ENCODE data around the gene BLVRB.

- TF ChIP-seq NFIC (IDR thresholded peaks at IDR 0.05) (no peak), REST (IDR thresholded peaks at IDR 0.05; ENCODE audit: low read depth) (no peak), TCF12 (IDR thresholded peaks at IDR 0.05; ENCODE audit: low read depth) (no peak), YY1 (IDR thresholded peaks at IDR 0.05; ENCODE audit: low read depth) (no peak), USF1 (IDR thresholded peaks at IDR 0.05) (no peak), MAX (IDR thresholded peaks at IDR 0.05) (no peak), EGR1 (IDR thresholded peaks at IDR 0.05) (no peak), EP300 (IDR thresholded peaks at IDR 0.05; ENCODE audit: borderline replicate concordance) (no peak), TAF1 (IDR thresholded peaks at IDR 0.05; ENCODE audit: low read depth) (no peak), FOXM1 (IDR thresholded peaks at IDR 0.05; ENCODE audit: borderline replicate concordance, low read depth) (no peak), CREB1 (IDR thresholded peaks at IDR 0.05; ENCODE audit: low read depth) (no peak), RAD21 (IDR thresholded peaks at IDR 0.05; ENCODE audit: low read depth) (no peak), CEBPB (IDR thresholded peaks at IDR 0.05) (no peak), ZBTB7A (IDR thresholded peaks at IDR 0.05; ENCODE audit: low read depth) (no peak)
Measured at GRCh38 chr19:40513345-40513678, 47.8 kb upstream of the BLVRB start.

Measured in Ishikawa (cell line).